AG04449 (cell line): ENCODE measurements around the gene NOS2.

Experiments used
- CTCF ChIA-PET: fragments of 350-600 bp; formaldehyde crosslinking; extraction: SDS; loops from one replicate; lab custom pipeline; 2021; ENCODE audit warnings: antibody characterized with exemption; lab: Yijun Ruan, JAX
- POLR2A ChIA-PET: fragments of 400-600, 350-600 bp; formaldehyde crosslinking; extraction: SDS; loops from one replicate; lab custom pipeline; 2020; ENCODE audit warnings: antibody characterized with exemption, inconsistent platforms; lab: Yijun Ruan, JAX
- DNase-seq: peaks from one replicate; pipeline ENCODE4 v3.0.0-alpha.2; 2010; ENCODE audit warnings: low read depth, low spot score
- H3K4me3 ChIP-seq: 2 replicates; pipeline ENCODE4 v1.5.1; 2011; ENCODE audit warnings: low read depth, mild to moderate bottlenecking, control low read depth, low read length
- CTCF ChIP-seq: IDR thresholded peaks from one replicate; pipeline ENCODE4 v1.5.1; 2011; ENCODE audit warnings: mild to moderate bottlenecking, moderate library complexity, low read length, control low read depth, inconsistent platforms; ENCODE audit not compliant: insufficient read depth; ENCODE audit errors: missing control alignments

The NOS2 gene

GRCh38 chr17:27782791-27783206 is 17.5 kb downstream of the NOS2 start:
- ChIA-PET POLR2A (no interaction called here), CTCF (interaction anchor here (1.2 to 1.6 kb wide), 2 partner anchors 23 to 97 kb away, joined by 4 to 7 read pairs; no protein-coding TSS in a partner anchor)
- TF ChIP-seq CTCF = no peak
- no peak overlapping the region for H3K4me3 ChIP-seq
- no peak for DNase-seq

GRCh38 chr17:27780828-27781404 is 19.4 kb downstream of the NOS2 start:
- POLR2A ChIA-PET = no interaction called here
- no peak overlapping the region for H3K4me3 ChIP-seq
- DNase-seq = no peak
- CTCF ChIA-PET = interaction anchor here (1.3 to 1.5 kb wide), 2 partner anchors 25 to 471 kb away, joined by 4 to 5 read pairs; no protein-coding TSS in a partner anchor
- TF ChIP-seq CTCF = no peak

GRCh38 chr17:27780092-27780827 is 20.1 kb downstream of the NOS2 start:
- TF ChIP-seq CTCF = no peak
- ChIA-PET POLR2A (no interaction called here), CTCF (interaction anchor here (1.3 to 2.7 kb wide), 5 partner anchors 20 to 472 kb away, joined by 3 to 8 read pairs (median 5); partner anchors contain the start of gene LYRM9)
- H3K4me3 ChIP-seq = no peak overlapping the region
- DNase-seq = no peak

- DNase-seq = no peak
- no peak overlapping the region for H3K4me3 ChIP-seq
- no peak for TF ChIP-seq CTCF
- ChIA-PET CTCF (interaction anchor here (1.8 to 2.7 kb wide), 2 partner anchors 18 to 115 kb away, joined by 6 to 8 read pairs; partner anchors contain the start of gene LYRM9), POLR2A (no interaction called here)
These were observed 22.1 kb downstream of the NOS2 start for GRCh38 chr17:27778183-27778582.

- CTCF ChIA-PET = no interaction called here
- DNase-seq = no peak
- POLR2A ChIA-PET = no interaction called here
- no peak for TF ChIP-seq CTCF
- H3K4me3 ChIP-seq = no peak overlapping the region
These were observed 23.3 kb downstream of the NOS2 start for GRCh38 chr17:27776882-27777624.

GRCh38 chr17:27771586-27771985 is 28.7 kb downstream of the NOS2 start:
- POLR2A ChIA-PET = no interaction called here
- CTCF ChIA-PET = no interaction called here
- TF ChIP-seq CTCF = no peak
- H3K4me3 ChIP-seq = no peak overlapping the region
- DNase-seq = no peak
